KOPT-K1 (cell line): ENCODE measurements around the gene C6orf163.

ENCODE experiments used
- H3K27ac ChIP-seq: fragments of 200-600 bp; sonication (generic); 2 replicates; pipeline ENCODE4 v1.5.1; 2016; ENCODE audit warnings: antibody characterized with exemption, mild to moderate bottlenecking, low read depth, low read length; ENCODE audit not compliant: poor library complexity, severe bottlenecking
- H3K36me3 ChIP-seq: fragments of 200-600 bp; sonication (generic); 2 replicates; pipeline ENCODE4 v1.5.1; 2017; ENCODE audit warnings: antibody characterized with exemption, mild to moderate bottlenecking, low read length, moderate library complexity; ENCODE audit not compliant: insufficient read depth
- H3K9me3 ChIP-seq: fragments of 200-600 bp; sonication (generic); 2 replicates; pipeline ENCODE4 v1.5.1; 2017; ENCODE audit warnings: antibody characterized with exemption, low read length, mild to moderate bottlenecking; ENCODE audit not compliant: insufficient read depth, poor library complexity, severe bottlenecking

The C6orf163 gene

GRCh38 chr6:87341158-87341557 is 3.5 kb upstream of the C6orf163 start:
- H3K36me3 ChIP-seq, result no peaks in the 10 kb centered on the region
- H3K9me3 ChIP-seq, result no peaks in the 10 kb centered on the region
- no peak overlapping the region for H3K27ac ChIP-seq

- no peaks in the 10 kb centered on the region for H3K9me3 ChIP-seq
- no peaks in the 10 kb centered on the region for H3K36me3 ChIP-seq
- H3K27ac ChIP-seq, result no peak overlapping the region
Measured at GRCh38 chr6:87341899-87342298, 2.7 kb upstream of the C6orf163 start.

GRCh38 chr6:87342829-87343228 is 1.8 kb upstream of the C6orf163 start:
- Histone ChIP-seq H3K27ac (no peak overlapping the region), H3K36me3 (no peaks in the 10 kb centered on the region), H3K9me3 (no peaks in the 10 kb centered on the region)

- no peak overlapping the region for H3K27ac ChIP-seq
- H3K36me3 ChIP-seq, result no peaks in the 10 kb centered on the region
- H3K9me3 ChIP-seq, result no peaks in the 10 kb centered on the region
Measured at GRCh38 chr6:87346700-87347099, 2.1 kb downstream of the C6orf163 start.

GRCh38 chr6:87349896-87350295 is 5.3 kb downstream of the C6orf163 start:
- Histone ChIP-seq H3K27ac (no peak overlapping the region), H3K36me3 (no peaks in the 10 kb centered on the region), H3K9me3 (no peaks in the 10 kb centered on the region)

GRCh38 chr6:87350516-87350915 is 5.9 kb downstream of the C6orf163 start:
- Histone ChIP-seq H3K27ac (no peak overlapping the region), H3K9me3 (no peaks in the 10 kb centered on the region), H3K36me3 (no peaks in the 10 kb centered on the region)

- H3K27ac ChIP-seq, result no peak overlapping the region
- no peaks in the 10 kb centered on the region for H3K9me3 ChIP-seq
- H3K36me3 ChIP-seq, result no peaks in the 10 kb centered on the region
Measured at GRCh38 chr6:87351583-87351982, 7.0 kb downstream of the C6orf163 start.

GRCh38 chr6:87356181-87356580 is 11.6 kb downstream of the C6orf163 start:
- Histone ChIP-seq H3K27ac (no peak overlapping the region), H3K36me3 (no peaks in the 10 kb centered on the region), H3K9me3 (no peaks in the 10 kb centered on the region)

GRCh38 chr6:87357479-87358196 is 13.0 kb downstream of the C6orf163 start:
- Histone ChIP-seq H3K9me3 (no peaks in the 10 kb centered on the region), H3K27ac (no peak overlapping the region)

GRCh38 chr6:87364602-87365252 is 20.1 kb downstream of the C6orf163 start:
- no peaks in the 10 kb centered on the region for H3K36me3 ChIP-seq
- no peak overlapping the region for H3K27ac ChIP-seq
- peaks cover 25% of the 10 kb centered on the region for H3K9me3 ChIP-seq

More at GRCh38 chr6:87357479-87358196, 13.0 kb downstream of the C6orf163 start:
- no peaks in the 10 kb centered on the region for H3K36me3 ChIP-seq

GRCh38 chr6:87366072-87366827 is 21.6 kb downstream of the C6orf163 start:
- no peak overlapping the region for H3K27ac ChIP-seq
- no peaks in the 10 kb centered on the region for H3K36me3 ChIP-seq
- H3K9me3 ChIP-seq, result peaks cover 25% of the 10 kb centered on the region

GRCh38 chr6:87366899-87367298 is 22.3 kb downstream of the C6orf163 start:
- peaks cover 25% of the 10 kb centered on the region for H3K9me3 ChIP-seq
- H3K36me3 ChIP-seq, result no peaks in the 10 kb centered on the region
- H3K27ac ChIP-seq, result no peak overlapping the region

- Histone ChIP-seq H3K9me3 (peaks cover 12% of the 10 kb centered on the region), H3K27ac (no peak overlapping the region), H3K36me3 (no peaks in the 10 kb centered on the region)
Measured at GRCh38 chr6:87373377-87373776, 28.8 kb downstream of the C6orf163 start.

- Histone ChIP-seq H3K9me3 (no peaks in the 10 kb centered on the region), H3K36me3 (no peaks in the 10 kb centered on the region)
Measured at GRCh38 chr6:87375315-87375714, 30.7 kb downstream of the C6orf163 start.

GRCh38 chr6:87376643-87377042 is 32.0 kb downstream of the C6orf163 start:
- Histone ChIP-seq H3K27ac (no peak overlapping the region), H3K36me3 (no peaks in the 10 kb centered on the region), H3K9me3 (no peaks in the 10 kb centered on the region)

More at GRCh38 chr6:87375315-87375714, 30.7 kb downstream of the C6orf163 start:
- no peak overlapping the region for H3K27ac ChIP-seq
